HG02571 (cell line): ENCODE data around the gene METTL4.
"Not testable (repeated sequence)": the region's sequence is repeated elsewhere in the genome, so short reads cannot be mapped to it uniquely, and the experiment has no call there.

Experiments used
- ATAC-seq: cut with Tn5 transposase; IDR thresholded peaks from one replicate; pipeline ENCODE4 v1.9.1; 2021; ENCODE audit warnings: mild to moderate bottlenecking, moderate library complexity; ENCODE audit not compliant: unreplicated experiment

Gene METTL4

DNA sequence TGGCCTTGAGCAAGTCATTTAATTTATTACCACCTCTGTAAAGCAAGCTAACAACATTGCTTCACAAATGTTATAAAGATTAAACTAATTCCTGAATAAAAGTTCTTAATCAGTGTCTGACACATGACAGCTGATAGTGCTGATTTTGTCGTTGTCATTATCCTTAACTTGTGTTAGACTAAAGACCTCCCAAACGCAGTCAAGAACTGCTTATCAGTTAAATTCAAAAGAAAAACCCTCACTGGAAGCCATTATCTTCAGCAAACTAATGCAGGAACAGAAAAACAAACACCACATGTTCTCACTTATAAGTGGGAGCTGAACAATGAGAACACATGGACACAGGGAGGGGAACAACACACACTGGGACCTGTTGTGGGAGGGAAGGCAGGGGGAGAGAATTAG lies 46.5 kb downstream of the METTL4 start:
- not testable (repeated sequence) for ATAC-seq

DNA sequence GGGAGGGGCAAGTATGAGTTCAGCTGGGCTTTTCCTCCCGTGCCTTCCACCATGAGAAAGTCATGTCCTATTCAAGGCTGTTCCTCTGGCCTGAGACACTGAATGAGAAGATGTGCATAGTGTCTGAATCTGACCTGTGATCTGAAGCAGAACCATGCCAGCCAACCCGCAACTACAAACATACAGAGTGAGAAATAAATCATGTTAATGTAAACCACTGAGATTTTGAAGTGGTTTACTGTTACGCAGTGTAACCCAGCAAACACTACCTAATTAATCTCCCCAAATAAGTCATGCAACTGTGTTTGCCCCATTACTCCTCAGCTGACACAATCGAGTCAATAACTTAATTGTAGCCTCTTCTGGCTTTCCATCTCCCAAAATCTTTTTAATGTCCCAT lies 49.2 kb downstream of the METTL4 start:
- ATAC-seq: no peak

DNA sequence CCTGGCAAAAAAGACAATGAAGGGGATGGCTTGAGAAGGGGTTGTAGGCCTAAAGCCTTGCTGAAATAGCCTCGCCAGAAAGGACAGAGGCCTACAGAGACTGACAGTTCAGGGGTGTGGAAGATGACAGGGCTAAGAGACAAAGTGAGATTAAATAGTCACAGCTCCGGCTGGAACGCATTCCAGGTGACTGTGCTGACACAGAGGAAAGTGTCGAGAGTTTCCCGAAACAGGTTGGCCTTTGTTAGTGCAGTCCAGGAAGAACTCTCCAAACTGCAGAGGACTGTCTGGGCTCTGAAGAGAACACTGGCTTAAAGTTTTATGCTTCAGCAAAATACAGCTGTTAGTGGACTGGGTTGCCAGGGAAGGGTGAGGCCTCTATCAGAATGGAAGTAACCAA lies 52.8 kb downstream of the METTL4 start:
- no peak for ATAC-seq

DNA sequence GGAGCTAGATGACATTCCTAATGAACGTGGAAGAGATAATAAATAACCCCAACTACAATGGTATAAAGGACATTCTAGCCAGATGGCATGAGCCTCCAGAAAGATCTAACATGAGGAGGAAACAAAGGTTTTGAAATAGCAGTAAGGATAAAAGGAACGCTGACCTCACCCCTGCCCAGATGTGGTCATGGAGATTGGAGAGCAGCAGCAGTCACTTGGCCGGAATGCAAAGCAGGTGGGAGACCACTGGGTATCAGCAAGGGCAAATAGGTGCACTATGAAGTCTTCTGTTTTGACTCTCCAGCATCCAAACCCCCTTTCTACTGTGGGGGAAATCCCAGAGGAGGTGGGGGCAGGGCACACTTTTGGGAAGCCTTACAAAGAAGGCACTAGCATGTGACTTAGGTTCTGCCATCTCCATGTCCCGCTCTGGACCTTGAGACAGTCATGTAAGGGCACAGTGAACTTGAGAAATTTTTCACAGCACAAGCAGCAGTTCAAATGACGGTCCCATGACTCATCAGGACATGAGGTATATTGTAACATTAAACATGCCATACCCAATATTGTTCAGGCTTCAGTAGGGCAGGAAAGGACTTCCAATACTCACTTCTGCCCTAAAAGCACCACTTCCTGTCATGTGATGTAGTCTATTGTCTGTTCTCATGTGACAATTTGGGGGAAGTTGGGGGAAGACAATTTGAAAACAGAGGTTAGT lies 55.2 kb downstream of the METTL4 start:
- no peak for ATAC-seq

DNA sequence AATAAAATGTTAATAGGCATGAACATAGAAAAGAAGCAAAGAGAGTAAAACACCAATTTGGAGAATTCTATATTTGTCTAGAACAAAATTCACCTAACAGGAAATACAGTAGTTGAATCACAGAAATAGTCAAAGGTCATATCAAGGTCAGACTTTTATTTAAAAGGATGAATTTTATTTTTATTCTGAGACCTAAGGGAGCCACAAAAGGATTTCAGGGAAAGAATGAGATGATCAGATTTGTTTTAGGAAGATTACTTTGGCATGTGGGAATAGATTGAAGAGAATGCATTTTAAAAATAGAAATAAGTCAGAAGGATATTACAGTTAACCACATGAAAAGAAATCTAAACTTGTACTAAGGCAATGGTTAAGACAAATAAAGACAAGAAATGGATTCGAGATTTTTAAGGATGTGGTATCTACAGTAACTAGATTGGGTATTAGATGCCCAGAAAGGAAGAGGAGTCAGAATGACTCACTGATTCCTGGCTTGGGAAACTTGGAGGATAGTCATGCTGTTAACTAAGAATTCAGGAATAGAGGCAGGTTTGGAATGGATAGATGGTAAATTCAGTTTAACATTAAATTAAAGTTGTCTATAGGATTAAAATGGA lies 56.0 kb downstream of the METTL4 start:
- no peak for ATAC-seq

DNA sequence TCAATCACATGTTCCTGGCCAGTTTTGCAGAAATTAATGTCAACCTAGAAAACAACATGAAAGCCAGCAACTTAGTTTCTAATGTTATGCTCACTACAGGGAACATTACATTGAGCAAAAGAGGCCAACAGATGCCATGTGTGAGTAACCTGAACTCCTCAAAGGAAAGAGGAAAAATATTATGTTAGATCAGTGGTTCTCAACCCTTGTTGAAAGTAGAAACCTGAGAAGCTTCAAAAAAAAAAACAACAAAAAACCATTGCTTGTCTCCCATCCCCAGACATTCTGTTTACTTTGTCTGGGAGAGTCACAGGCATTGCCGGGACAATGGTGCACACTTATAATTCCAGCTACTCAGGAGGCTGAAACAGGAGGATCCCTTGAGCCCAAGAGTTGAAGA lies 57.7 kb downstream of the METTL4 start:
- ATAC-seq: no peak

DNA sequence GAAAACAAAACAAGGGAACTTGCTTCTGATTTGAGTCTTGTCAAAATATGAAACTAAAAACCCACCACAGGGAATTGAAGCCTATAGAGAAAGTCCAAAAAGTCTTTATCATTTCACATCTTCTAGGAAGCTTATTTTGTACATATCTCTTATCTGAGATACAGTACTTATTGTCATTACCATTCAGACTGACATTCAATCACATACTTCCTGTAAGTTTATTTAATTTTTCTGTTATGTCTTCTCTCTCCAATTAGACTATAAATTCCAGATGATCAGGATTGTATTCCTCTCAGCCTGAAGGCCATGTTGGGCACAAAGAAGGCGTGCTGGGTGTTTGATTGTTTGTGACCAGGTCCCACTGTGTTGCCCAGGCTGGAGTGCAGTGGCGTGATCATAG lies 59.2 kb downstream of the METTL4 start:
- no peak for ATAC-seq

DNA sequence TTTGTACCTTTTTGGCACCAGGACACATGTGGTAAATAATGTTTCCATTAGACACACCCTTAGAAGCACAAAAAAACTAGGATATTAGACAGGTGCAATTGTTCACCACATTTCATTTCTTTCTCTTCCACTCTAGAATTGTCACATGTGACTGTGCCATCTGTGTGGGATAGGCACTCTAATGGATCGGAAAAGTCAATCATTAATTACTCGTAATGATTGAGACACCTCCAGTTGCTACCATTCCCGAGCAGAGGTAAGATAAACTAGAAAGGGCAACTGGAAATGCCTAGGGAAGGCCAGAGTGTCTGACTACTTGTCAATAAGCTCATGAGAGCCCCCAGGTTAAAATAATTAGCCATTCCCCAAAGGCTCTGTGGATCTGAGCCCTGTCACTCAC lies 59.9 kb downstream of the METTL4 start:
- no peak for ATAC-seq

GRCh38 chr18:2510416-2510815 lies 60.9 kb downstream of the METTL4 start:
- ATAC-seq: no peak

DNA sequence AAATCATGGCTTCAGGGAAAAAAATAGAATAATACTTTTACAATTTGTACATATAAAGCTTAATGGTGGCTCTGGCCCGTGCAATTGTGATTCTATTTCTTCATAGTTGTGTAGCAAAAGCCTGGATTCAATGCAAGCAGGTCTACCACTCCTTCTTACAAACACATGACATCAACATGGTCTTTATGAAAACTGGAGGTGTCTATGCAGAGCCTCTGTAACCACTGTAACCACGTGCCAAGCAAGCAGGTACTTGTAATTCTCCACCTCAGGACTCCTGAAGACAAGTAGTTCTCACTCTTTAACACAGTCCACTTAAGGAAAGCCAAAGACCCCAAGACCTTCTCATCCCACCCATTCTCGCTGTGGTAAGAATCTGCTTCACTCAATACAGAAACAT lies 62.6 kb downstream of the METTL4 start:
- ATAC-seq: no peak

DNA sequence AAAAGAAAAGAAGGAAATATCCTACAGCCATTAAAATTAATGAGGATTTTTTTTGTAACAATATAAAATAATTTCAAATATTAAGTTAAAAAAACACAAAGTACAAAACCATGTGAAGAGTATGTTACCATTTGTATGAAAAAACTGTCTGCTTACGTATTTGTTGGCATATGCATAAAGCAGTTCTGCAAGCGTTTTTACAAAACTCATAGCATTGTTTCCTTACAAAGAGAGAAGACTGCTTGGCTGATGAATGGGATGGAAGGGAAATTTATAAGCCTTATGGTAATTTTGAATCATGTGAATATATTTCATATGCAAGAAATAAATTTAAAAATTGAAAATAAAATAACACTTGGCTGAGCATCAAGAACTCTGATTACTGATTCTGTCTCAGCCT lies 63.1 kb downstream of the METTL4 start:
- ATAC-seq: no peak

GRCh38 chr18:2504642-2505041 lies 66.7 kb downstream of the METTL4 start:
- no peak for ATAC-seq

DNA sequence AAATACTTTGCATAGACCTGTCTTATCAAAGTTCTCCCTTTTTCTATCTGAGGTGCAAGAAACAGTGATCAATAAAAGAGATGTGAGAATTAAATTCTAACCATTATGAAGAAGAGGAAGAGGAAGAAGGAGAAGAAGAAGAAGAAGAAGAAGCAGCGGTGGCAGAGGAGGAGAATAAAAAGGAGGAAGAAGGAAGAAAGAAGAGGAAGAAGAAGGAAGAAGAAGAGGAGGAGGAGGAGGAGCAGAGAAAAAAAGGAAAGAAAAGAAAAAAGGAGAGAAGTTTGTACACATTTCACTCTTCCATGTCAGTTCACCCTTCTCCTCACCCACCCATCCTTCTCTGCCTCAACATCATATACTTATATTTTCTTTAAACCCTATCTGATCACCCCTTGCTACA lies 68.4 kb downstream of the METTL4 start:
- no peak for ATAC-seq

DNA sequence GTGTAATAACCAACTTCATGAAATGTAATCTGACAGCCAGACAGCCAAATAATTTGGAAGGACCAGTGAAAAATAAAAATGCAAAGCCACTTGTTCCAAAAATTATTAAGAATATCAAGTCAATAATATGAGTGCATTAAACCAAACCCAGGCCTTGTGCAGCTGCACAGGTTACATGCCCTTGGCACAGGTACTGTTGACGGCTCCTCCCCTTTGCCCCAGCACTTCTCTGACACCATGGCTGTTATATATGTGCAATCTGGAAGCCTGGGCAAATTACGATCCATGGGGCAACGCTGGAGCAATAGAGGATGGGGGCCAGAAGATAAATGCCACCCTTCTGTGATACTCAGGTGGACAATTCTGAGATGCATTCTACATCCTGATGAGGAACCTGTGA lies 68.9 kb downstream of the METTL4 start:
- ATAC-seq: no peak

DNA sequence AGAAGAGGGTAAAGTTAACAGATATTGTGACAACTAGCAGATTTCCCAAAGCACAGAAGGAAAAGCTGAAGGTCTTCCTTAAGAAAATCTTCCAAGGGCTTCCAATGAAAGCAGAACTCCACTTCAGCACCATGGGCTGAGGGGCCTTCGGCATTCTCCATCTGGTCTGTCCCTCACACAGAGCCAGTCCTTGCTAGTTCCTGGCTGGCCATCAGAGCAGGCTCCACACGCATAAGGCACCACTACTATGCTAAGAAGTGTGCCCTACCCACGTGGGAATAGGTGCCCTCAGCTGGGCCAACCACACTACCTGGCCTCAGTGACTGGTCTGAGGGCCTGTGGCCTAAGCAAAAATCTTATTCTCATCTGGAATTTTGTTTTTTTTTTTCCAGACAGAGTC lies 73.5 kb downstream of the METTL4 start:
- ATAC-seq: no peak

DNA sequence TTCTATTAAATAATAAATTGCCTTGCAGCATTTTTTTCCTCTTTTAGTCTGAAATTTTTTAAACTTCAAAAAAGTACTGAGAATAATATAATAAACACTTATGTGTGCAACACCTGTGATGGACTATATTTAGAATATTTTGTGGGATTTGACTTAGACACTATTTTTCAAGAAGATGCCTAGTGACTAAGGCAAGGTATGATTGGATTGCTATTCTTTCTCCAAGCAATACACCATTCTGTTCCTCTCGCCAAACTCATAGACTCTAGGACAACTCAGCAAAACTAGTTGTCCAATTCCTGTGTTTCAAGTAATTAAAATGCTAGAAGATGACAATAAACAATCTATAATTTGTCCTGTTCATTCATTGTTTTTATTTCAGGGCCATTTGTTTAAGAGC lies 75.9 kb downstream of the METTL4 start:
- no peak for ATAC-seq

DNA sequence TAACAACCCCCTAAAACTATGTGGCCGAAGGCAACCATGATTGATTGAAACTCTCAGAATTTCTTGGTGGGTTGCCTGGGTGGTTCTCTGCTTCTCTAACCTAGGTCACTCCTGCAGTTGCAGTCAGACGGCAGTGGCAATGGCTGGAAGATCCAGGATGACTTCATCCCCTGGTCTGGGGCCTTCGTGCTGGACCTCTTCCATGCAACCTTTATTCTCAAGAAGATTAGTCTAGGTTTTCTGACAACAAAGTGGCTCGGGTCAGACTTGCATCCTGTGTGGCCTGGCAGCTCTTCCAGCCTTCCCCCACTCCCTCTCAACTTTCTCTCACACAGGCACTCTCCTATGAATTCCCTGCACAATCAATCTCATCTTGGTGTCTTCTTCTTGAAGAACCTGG lies 76.4 kb downstream of the METTL4 start:
- no peak for ATAC-seq
